GM18498 (cell line): Measurements from ENCODE around the gene CDK17.
A peak's percentile ranks its signal among the peaks of the same experiment; 100 is the strongest.
"Not testable (repeated sequence)": the region's sequence is repeated elsewhere in the genome, so short reads cannot be mapped to it uniquely, and the experiment has no call there.

Source experiments
- ATAC-seq: cut with Tn5 transposase; IDR thresholded peaks from one replicate; pipeline ENCODE4 v1.9.1; 2021; ENCODE audit warnings: mild to moderate bottlenecking, moderate library complexity; ENCODE audit not compliant: unreplicated experiment

CDK17 gene

GRCh38 chr12:96359328-96359727, 40.9 kb downstream of the CDK17 start:
- no peak for ATAC-seq

- no peak for ATAC-seq
Observed at GRCh38 chr12:96356831-96357230, 43.4 kb downstream of the CDK17 start.

- no peak for ATAC-seq
Observed at GRCh38 chr12:96354844-96355534, 45.2 kb downstream of the CDK17 start.

GRCh38 chr12:96354326-96354725, 45.9 kb downstream of the CDK17 start:
- ATAC-seq, result no peak

GRCh38 chr12:96352161-96352835, 47.9 kb downstream of the CDK17 start:
- ATAC-seq, result no peak

- no peak for ATAC-seq
Observed at GRCh38 chr12:96350982-96351381, 49.3 kb downstream of the CDK17 start.

- no peak for ATAC-seq
Observed at GRCh38 chr12:96347130-96347699, 53.0 kb downstream of the CDK17 start.

GRCh38 chr12:96346716-96347115, 53.5 kb downstream of the CDK17 start:
- ATAC-seq, result not testable (repeated sequence)

- ATAC-seq, result no peak
Observed at GRCh38 chr12:96344124-96344695, 56.0 kb downstream of the CDK17 start.

- ATAC-seq, result peak; percentile 85
Observed at GRCh38 chr12:96343347-96343954, 56.8 kb downstream of the CDK17 start.

- not testable (repeated sequence) for ATAC-seq
Observed at GRCh38 chr12:96339666-96340065, 60.6 kb downstream of the CDK17 start.

- ATAC-seq, result no peak
Observed at GRCh38 chr12:96338852-96339471, 61.3 kb downstream of the CDK17 start.

- no peak for ATAC-seq
Observed at GRCh38 chr12:96337953-96338352, 62.3 kb downstream of the CDK17 start.

GRCh38 chr12:96336489-96336888, 63.8 kb downstream of the CDK17 start:
- ATAC-seq, result no peak

- ATAC-seq, result peak; percentile 86
Observed at GRCh38 chr12:96335270-96335669, 65.0 kb downstream of the CDK17 start.

GRCh38 chr12:96334502-96334901, 65.7 kb downstream of the CDK17 start:
- no peak for ATAC-seq

GRCh38 chr12:96329545-96329944, 70.7 kb downstream of the CDK17 start:
- no peak for ATAC-seq

GRCh38 chr12:96329018-96329417, 71.2 kb downstream of the CDK17 start:
- no peak for ATAC-seq

GRCh38 chr12:96327889-96328288, 72.3 kb downstream of the CDK17 start:
- ATAC-seq, result peak; percentile 46

- ATAC-seq, result peak; percentile 88
Observed at GRCh38 chr12:96327346-96327745, 72.9 kb downstream of the CDK17 start.

GRCh38 chr12:96326628-96327227, 73.5 kb downstream of the CDK17 start:
- no peak for ATAC-seq
